ENCODE data around the gene C1QBP. TPM values are rescaled to one million over a fixed set of nuclear protein-coding genes. Genes with fewer than 3 reads are reported as not detected.

Gene C1QBP
- total and polyA plus RNA-seq, 7 donors = 59.8 to 204 (median 94.3) TPM

- intact Hi-C loops (cut with DNase I) = no loop called here
- 84 to 98% methylated on average over 2 of the region's 2 CpGs for WGBS, 2 donors
These were observed 42.3 kb downstream of the C1QBP start for GRCh38 chr17:5396612-5397011.

DNA sequence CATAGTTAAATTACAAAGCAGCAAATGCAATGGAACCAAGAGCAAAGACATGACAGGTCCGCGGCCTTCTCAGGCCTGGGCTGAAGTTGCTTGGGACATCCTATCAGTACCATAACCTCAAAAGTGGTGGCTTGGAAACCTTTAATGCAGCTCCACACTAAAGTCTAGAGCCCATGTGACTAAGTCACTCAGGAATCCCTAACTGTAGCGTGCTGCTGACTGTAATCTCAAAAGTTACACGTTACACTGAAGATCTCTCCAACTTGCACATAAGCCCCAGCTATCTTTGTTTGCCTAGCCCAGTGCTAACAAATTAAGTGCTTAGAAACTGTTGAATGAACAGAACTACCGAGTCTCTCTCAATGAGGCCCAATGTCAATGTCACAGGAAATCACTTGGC is 47.3 kb downstream of the C1QBP start:
- TF ChIP-seq CTCF (IDR thresholded peaks at IDR 0.05) (no peak), POLR2A (IDR thresholded peaks at IDR 0.05) (no peak), POLR2AphosphoS5 (IDR thresholded peaks at IDR 0.05) (no peak), EP300 (IDR thresholded peaks at IDR 0.05) (no peak)
- no peaks in the 10 kb centered on the region for H3K9me3 ChIP-seq
- DNase-seq = no peak
- H3K27ac ChIP-seq = no peak overlapping the region
- H3K4me1 ChIP-seq = no peaks in the 10 kb centered on the region
- 92 to 95% methylated on average over 5 of the region's 5 CpGs for WGBS, 2 donors
- no peaks in the 10 kb centered on the region for H3K27me3 ChIP-seq
- H3K36me3 ChIP-seq = peaks cover 32 to 98% (median 52%) of the 10 kb centered on the region in 4 donors
- intact Hi-C loops (cut with DNase I) = no loop called here
- no peak overlapping the region for H3K4me3 ChIP-seq

More at GRCh38 chr17:5396612-5397011, 42.3 kb downstream of the C1QBP start:
- Histone ChIP-seq H3K4me1 (no peaks in the 10 kb centered on the region), H3K36me3 (peaks cover 10 to 100% (median 35%) of the 10 kb centered on the region in 4 donors), H3K27ac (no peak overlapping the region), H3K9me3 (no peaks in the 10 kb centered on the region), H3K4me3 (no peak overlapping the region), H3K27me3 (no peaks in the 10 kb centered on the region)
- no peak for DNase-seq
- TF ChIP-seq EP300 (IDR thresholded peaks at IDR 0.05) (no peak), POLR2AphosphoS5 (IDR thresholded peaks at IDR 0.05) (no peak), POLR2A (IDR thresholded peaks at IDR 0.05) (no peak), CTCF (IDR thresholded peaks at IDR 0.05) (no peak)

Other genes with a start within 250 kb of the C1QBP start
- 10 to 100 TPM; 15.5 to 24.3 (median 16.9) TPM for gene ZNF594, start 247.3 kb downstream of the C1QBP start, total RNA-seq
- gene ZNF594, start 247.3 kb downstream of the C1QBP start, polyA plus RNA-seq = 1 to 10 TPM in 1 of 3 donors, under 1 TPM in 1, not detected in 1; 0.23 to 3.8 TPM
- 10 to 100 TPM in 1 of 4 donors, 1 to 10 TPM in 3; 1.1 to 15.5 (median 3.8) TPM for gene SCIMP, start 204.3 kb downstream of the C1QBP start, total RNA-seq
- gene SCIMP, start 204.3 kb downstream of the C1QBP start, polyA plus RNA-seq = 10 to 100 TPM in 1 of 3 donors, 1 to 10 TPM in 1, under 1 TPM in 1; 0.60 to 11.1 (median 8.8) TPM
- gene RABEP1, start 156.9 kb downstream of the C1QBP start, total RNA-seq = 10 to 100 TPM; 39.8 to 52.9 (median 46.4) TPM
- gene RABEP1, start 156.9 kb downstream of the C1QBP start, polyA plus RNA-seq = 10 to 100 TPM; 12.7 to 19.0 (median 14.4) TPM
- gene NUP88, start 19.5 kb downstream of the C1QBP start, total RNA-seq = 10 to 100 TPM; 53.6 to 68.3 (median 63.1) TPM
- 10 to 100 TPM; 39.1 to 82.9 (median 58.3) TPM for gene NUP88, start 19.5 kb downstream of the C1QBP start, polyA plus RNA-seq
- 10 to 100 TPM; 37.8 to 53.8 (median 47.1) TPM for gene RPAIN, start 19.0 kb downstream of the C1QBP start, total RNA-seq
- gene RPAIN, start 19.0 kb downstream of the C1QBP start, polyA plus RNA-seq = 10 to 100 TPM; 21.3 to 32.9 (median 31.8) TPM
- gene DHX33, start 29.8 kb upstream of the C1QBP start, total RNA-seq = 1 to 10 TPM; 7.1 to 9.8 (median 8.4) TPM
- gene DHX33, start 29.8 kb upstream of the C1QBP start, polyA plus RNA-seq = 1 to 10 TPM; 2.3 to 8.3 (median 3.0) TPM
- gene DERL2, start 47.0 kb upstream of the C1QBP start, total RNA-seq = 10 to 100 TPM; 14.3 to 40.0 (median 18.0) TPM
- gene DERL2, start 47.0 kb upstream of the C1QBP start, polyA plus RNA-seq = 10 to 100 TPM; 23.1 to 51.3 (median 24.6) TPM
- gene MIS12, start 47.4 kb upstream of the C1QBP start, total RNA-seq = 10 to 100 TPM in 3 of 4 donors, 1 to 10 TPM in 1; 6.1 to 16.6 (median 15.7) TPM
- 10 to 100 TPM in 1 of 3 donors, 1 to 10 TPM in 2; 3.6 to 12.0 (median 7.6) TPM for gene MIS12, start 47.4 kb upstream of the C1QBP start, polyA plus RNA-seq
- gene NLRP1, start 145.4 kb upstream of the C1QBP start, total RNA-seq = 10 to 100 TPM; 19.1 to 70.3 (median 28.1) TPM
- gene NLRP1, start 145.4 kb upstream of the C1QBP start, polyA plus RNA-seq = 10 to 100 TPM in 1 of 3 donors, 1 to 10 TPM in 2; 1.8 to 25.0 (median 7.2) TPM